Duodenal mucosa (tissue), 2 donors: Measurements from ENCODE around the gene CCDC138.
"Not testable (repeated sequence)": the region's sequence is repeated elsewhere in the genome, so short reads cannot be mapped to it uniquely, and the experiment has no call there.

ENCODE experiments used
- H3K27ac ChIP-seq: one replicate; pipeline ENCODE4 v1.7.0; 2013; ENCODE audit warnings: low read depth, low read length
- H3K27me3 ChIP-seq, 2 donors: one replicate each; pipeline ENCODE4 v1.7.0; 2013; ENCODE audit warnings: low read length in 2 of 2, control low read depth in 1 of 2; ENCODE audit not compliant: insufficient read depth in 2 of 2, control insufficient read depth in 1 of 2
- H3K36me3 ChIP-seq, 2 donors: one replicate each; pipeline ENCODE4 v1.7.0; 2013; ENCODE audit warnings: low read length in 2 of 2, control low read depth in 1 of 2; ENCODE audit not compliant: insufficient read depth in 2 of 2, control insufficient read depth in 1 of 2
- H3K4me1 ChIP-seq, 2 donors: one replicate each; pipeline ENCODE4 v1.7.0; 2013; ENCODE audit warnings: low read length in 2 of 2, control low read depth in 1 of 2; ENCODE audit not compliant: insufficient read depth in 2 of 2, control insufficient read depth in 1 of 2
- H3K4me3 ChIP-seq, 2 donors: one replicate each; pipeline ENCODE4 v1.7.0; 2013; ENCODE audit warnings: low read length in 2 of 2, low read depth in 1 of 2
- H3K9ac ChIP-seq, 2 donors: one replicate each; pipeline ENCODE4 v1.7.0; 2013; ENCODE audit warnings: low read length in 2 of 2, low read depth in 1 of 2
- H3K9me3 ChIP-seq, 2 donors: one replicate each; pipeline ENCODE4 v1.7.0; 2013; ENCODE audit warnings: low read length in 2 of 2, control low read depth in 1 of 2; ENCODE audit not compliant: control insufficient read depth in 1 of 2

CCDC138 gene, protein sequence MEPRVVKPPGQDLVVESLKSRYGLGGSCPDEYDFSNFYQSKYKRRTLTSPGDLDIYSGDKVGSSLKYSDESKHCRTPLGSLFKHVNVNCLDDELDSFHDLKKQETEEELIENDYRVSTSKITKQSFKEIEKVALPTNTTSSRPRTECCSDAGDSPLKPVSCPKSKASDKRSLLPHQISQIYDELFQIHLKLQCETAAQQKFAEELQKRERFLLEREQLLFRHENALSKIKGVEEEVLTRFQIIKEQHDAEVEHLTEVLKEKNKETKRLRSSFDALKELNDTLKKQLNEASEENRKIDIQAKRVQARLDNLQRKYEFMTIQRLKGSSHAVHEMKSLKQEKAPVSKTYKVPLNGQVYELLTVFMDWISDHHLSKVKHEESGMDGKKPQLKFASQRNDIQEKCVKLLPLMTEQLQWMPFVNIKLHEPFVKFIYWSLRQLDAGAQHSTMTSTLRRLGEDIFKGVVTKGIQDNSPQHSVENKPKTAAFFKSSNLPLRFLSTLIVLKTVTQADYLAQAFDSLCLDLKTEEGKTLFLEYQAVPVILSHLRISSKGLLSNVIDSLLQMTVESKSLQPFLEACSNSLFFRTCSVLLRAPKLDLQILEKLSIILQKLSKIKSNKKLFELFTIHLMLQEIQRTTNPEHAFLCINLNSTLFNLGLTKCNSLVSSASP

DNA sequence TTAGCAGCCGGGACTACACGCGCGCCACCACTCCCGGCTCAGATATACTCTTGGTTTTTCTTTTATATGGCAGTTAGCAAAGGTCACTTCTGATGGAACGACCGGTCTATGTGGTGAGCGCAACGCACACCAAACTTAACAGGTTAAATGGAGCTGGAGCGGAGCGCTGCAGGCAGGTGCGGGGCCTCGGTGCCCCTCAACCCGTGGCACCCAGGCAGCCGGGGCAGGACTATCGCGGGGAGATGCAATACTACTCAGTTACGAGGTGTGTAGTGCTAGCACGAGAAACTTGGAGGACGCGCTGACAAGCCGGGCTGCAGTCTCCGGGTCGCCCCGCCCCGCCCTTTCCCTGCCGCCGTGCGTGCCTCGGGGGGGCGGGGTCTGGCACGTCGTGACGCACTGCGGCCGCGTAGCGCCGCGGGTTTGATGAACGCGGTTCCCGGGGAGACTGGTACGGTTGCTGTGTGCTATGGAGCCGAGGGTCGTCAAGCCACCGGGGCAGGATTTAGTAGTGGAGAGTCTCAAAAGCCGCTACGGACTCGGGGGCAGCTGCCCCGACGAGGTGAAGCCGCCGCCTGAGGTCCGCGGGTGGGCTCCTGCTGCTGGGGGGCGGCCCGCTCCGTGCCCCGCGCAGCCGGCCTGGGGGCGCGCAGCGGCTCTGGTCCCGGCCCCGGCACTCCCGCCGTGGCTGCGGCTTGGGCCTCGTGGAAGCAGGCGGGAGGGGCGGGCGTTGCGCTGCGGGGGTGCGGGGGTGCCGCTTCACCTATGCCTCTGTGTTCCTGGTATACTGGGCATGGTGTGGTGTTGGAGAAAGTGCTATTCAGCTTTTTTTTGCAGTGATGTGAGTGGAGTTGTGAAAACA is at the start of gene CCDC138:
Gene CCDC138, plus strand, starts transcription at position 418 of the 862 bp plus-strand sequence. Its CDS starts 52 bp downstream, at position 470.
- peaks cover 15 to 26% of the 10 kb centered on the region in 2 donors for H3K36me3 ChIP-seq
- H3K4me1 ChIP-seq: peaks cover 6 to 13% of the 10 kb centered on the region in 2 donors
- no peaks in the 10 kb centered on the region for H3K9me3 ChIP-seq
- H3K27me3 ChIP-seq: no peaks in the 10 kb centered on the region
- H3K9ac ChIP-seq: peak within 1 kb of the TSS; percentile 58 to 85
- H3K27ac ChIP-seq: peak within 1 kb of the TSS; percentile 70
- peak within 1 kb of the TSS; percentile 74 to 94 for H3K4me3 ChIP-seq

DNA sequence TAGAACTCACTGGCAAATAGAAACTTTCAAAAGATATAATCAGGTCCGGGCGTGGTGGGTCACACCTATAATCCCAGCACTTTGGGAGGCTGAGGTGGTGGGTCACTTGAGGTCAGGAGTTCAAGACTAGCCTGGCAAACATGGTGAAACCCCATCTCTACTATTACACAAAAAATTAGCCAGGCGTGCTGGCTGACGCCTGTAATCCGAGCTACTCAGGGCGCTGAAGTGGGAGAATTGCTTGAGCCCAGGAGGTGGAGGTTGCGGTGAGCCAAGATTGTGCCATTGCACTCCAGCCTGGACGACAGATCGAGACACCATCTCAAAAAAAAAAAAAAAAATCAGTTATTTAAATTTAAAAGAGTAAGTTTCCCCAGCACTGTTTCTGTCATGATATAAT is 28.6 kb upstream of the CCDC138 start:
- not testable (repeated sequence) for H3K9me3 ChIP-seq, H3K9ac ChIP-seq, H3K4me3 ChIP-seq, H3K4me1 ChIP-seq, H3K27ac ChIP-seq, H3K27me3 ChIP-seq
- peaks cover 0 to 15% of the 10 kb centered on the region in 2 donors for H3K36me3 ChIP-seq

DNA sequence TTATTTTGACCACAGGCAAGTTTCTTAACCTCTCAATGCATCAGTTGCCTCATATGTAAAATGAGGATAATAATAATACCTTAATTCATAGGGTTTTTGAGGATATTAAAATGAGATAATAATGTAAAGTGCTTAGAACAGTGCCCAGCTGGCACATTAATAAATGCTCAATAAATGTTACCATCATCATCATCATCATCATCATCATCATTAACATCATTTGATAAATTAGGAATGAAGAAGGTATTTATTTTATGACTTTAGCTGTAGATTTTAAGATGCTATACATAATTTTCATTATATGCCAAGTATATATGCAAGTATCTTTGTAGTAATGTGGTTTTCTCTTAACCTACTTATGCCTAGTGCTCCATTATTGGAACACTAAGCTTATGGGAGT is 24.0 kb upstream of the CCDC138 start:
- H3K4me1 ChIP-seq, H3K4me3 ChIP-seq, H3K27ac ChIP-seq, H3K9ac ChIP-seq, H3K27me3 ChIP-seq, H3K9me3 ChIP-seq: not testable (repeated sequence)
- H3K36me3 ChIP-seq: peaks cover 19 to 36% of the 10 kb centered on the region in 2 donors

DNA sequence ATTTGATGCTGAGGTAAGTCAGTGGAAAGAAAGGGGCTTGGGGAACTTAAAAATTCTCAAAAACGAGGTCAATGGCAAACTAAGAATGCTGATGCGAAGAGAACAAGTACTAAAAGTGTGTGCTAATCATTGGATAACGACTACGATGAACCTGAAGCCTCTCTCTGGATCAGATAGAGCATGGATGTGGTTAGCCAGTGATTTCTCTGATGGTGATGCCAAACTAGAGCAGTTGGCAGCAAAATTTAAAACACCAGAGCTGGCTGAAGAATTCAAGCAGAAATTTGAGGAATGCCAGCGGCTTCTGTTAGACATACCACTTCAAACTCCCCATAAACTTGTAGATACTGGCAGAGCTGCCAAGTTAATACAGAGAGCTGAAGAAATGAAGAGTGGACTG is 19.9 kb upstream of the CCDC138 start:
- H3K36me3 ChIP-seq: peaks cover 19 to 43% of the 10 kb centered on the region in 2 donors
- H3K27me3 ChIP-seq, H3K9me3 ChIP-seq: not testable (repeated sequence)

DNA sequence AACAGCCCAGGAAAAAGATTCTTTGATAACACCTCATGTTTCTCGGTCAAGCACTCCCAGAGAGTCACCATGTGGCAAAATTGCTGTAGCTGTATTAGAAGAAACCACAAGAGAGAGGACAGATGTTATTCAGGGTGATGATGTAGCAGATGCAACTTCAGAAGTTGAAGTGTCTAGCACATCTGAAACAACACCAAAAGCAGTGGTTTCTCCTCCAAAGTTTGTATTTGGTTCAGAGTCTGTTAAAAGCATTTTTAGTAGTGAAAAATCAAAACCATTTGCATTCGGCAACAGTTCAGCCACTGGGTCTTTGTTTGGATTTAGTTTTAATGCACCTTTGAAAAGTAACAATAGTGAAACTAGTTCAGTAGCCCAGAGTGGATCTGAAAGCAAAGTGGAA is 18.7 kb upstream of the CCDC138 start:
- peaks cover 23 to 51% of the 10 kb centered on the region in 2 donors for H3K36me3 ChIP-seq
- H3K27ac ChIP-seq, H3K4me1 ChIP-seq: not testable (repeated sequence)

More for the DNA sequence above, 19.9 kb upstream of the CCDC138 start:
- not testable (repeated sequence) for H3K4me3 ChIP-seq, H3K9ac ChIP-seq, H3K27ac ChIP-seq, H3K4me1 ChIP-seq

DNA sequence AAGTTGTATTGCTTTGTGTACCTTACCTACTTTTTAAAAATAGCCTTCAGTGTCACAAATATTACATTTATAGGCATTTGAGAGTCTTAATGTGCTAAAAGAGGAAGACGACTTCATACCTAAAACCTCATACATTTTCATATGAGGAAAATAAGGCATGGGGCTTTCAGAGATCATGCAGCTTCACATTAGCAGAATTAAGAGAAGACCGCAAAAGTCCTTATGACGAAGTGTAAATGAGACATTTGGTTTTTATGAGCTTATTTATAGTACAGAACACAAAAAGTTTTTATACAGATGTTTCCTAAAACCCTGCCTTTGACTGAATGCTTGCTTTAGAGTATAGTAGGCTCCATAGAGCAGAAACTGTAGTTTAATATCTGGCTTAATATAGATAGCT is 10.1 kb upstream of the CCDC138 start:
- H3K27me3 ChIP-seq: no peaks in the 10 kb centered on the region
- peaks cover 18 to 72% of the 10 kb centered on the region in 2 donors for H3K36me3 ChIP-seq
- no peaks in the 10 kb centered on the region for H3K4me1 ChIP-seq
- no peak overlapping the region for H3K4me3 ChIP-seq
- H3K9ac ChIP-seq: no peak overlapping the region
- no peaks in the 10 kb centered on the region for H3K9me3 ChIP-seq
- H3K27ac ChIP-seq: no peak overlapping the region

More for the DNA sequence above, 18.7 kb upstream of the CCDC138 start:
- not testable (repeated sequence) for H3K27me3 ChIP-seq, H3K9me3 ChIP-seq, H3K9ac ChIP-seq, H3K4me3 ChIP-seq

DNA sequence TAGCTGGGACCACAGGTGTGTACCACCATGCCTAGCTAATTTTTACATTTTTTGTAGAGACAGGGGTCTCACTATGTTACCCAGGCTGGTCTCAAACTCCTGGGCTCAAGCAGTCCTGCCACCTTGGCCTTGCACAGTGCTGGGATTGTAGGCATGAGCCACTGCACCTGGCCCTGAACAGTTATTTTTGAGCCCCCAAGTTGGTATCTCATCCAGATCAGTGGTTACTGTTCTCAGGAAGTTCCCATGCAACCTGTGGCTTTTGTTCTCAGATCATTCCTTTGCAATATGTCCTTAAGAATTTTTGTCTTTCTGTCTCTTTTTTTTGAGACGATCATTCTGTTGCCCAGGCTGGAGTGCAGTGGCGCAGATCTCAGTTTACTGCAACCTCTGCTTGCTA is 7.7 kb upstream of the CCDC138 start:
- no peak overlapping the region for H3K27ac ChIP-seq
- peaks cover 28 to 73% of the 10 kb centered on the region in 2 donors for H3K36me3 ChIP-seq
- H3K27me3 ChIP-seq: no peaks in the 10 kb centered on the region

DNA sequence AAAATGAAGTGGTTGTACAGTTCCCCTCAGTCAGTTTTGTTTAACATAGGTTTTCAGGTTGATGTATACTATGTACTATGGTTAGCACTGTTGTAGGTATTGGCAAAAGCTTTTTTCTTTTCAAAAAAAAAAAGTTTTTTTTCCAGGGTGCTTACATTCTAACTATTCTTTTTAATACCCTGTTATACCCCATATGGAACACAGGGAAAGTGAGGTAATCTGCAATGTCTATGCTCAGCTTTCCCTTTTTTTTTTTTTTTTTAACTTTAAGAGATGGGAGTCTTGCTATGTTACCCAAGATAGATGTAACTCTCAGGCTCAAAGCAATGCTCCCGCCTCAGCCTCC is 590 bp upstream of the CCDC138 start:
- H3K27me3 ChIP-seq: no peaks in the 10 kb centered on the region
- H3K4me1 ChIP-seq: peaks cover 6 to 13% of the 10 kb centered on the region in 2 donors
- peak overlapping the region; percentile 74 to 94 for H3K4me3 ChIP-seq
- H3K36me3 ChIP-seq: peaks cover 15 to 28% of the 10 kb centered on the region in 2 donors
- H3K9me3 ChIP-seq: no peaks in the 10 kb centered on the region
- peak overlapping the region; percentile 70 for H3K27ac ChIP-seq
- H3K9ac ChIP-seq: peak overlapping the region; percentile 58 to 85

More for the DNA sequence above, 7.7 kb upstream of the CCDC138 start:
- H3K9ac ChIP-seq: no peak overlapping the region
- H3K4me1 ChIP-seq: no peaks in the 10 kb centered on the region
- H3K9me3 ChIP-seq: no peaks in the 10 kb centered on the region
- no peak overlapping the region for H3K4me3 ChIP-seq

DNA sequence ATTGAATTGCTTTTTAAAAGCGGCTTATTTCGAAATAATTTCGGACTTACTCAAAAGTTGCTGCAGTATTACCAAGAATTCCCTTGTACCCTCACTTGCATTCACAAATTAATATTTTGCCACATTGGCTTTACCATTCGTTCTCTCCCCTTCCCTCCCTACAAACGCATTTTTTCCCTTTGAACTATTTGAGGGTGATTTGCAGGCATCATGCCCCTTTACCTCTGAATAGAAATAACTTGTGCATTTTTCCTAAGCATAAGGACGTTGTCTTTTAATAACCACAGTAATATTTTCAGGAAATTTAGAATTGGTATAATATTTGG is 608 bp downstream of the CCDC138 start:
- H3K4me1 ChIP-seq: peaks cover 6 to 13% of the 10 kb centered on the region in 2 donors
- peak overlapping the region; percentile 58 to 85 for H3K9ac ChIP-seq
- H3K9me3 ChIP-seq: no peaks in the 10 kb centered on the region
- H3K27me3 ChIP-seq: no peaks in the 10 kb centered on the region
- H3K36me3 ChIP-seq: peaks cover 12 to 27% of the 10 kb centered on the region in 2 donors
- no peak overlapping the region for H3K27ac ChIP-seq
- H3K4me3 ChIP-seq: peak overlapping the region; percentile 74 to 94
